Subcutaneous adipose tissue (tissue), 4 donors: ENCODE data around the gene BIRC2. TPM values are rescaled to one million over a fixed set of nuclear protein-coding genes. Genes with fewer than 3 reads are reported as not detected.

Experiments used
- CTCF ChIP-seq: fragments of 450-650 bp; IDR thresholded peaks from one replicate; pipeline ENCODE4 v1.5.1; 2016; ENCODE audit warnings: low read depth, mild to moderate bottlenecking, control low read depth, antibody characterized with exemption, moderate library complexity
- total RNA-seq, 4 donors: library from RNA; depleted of rRNA; stranded (reverse); fragments of >200 nt; gene quantifications; one replicate each; pipeline ENCODE4 v1.1.0, GENCODE V29; 2016

Gene BIRC2
- total RNA-seq, 4 donors from 2014 or later, result 41.6 to 91.8 (median 55.4) TPM

- no peak for TF ChIP-seq CTCF
Observed at GRCh38 chr11:102307727-102308038, 39.3 kb upstream of the BIRC2 start.

DNA sequence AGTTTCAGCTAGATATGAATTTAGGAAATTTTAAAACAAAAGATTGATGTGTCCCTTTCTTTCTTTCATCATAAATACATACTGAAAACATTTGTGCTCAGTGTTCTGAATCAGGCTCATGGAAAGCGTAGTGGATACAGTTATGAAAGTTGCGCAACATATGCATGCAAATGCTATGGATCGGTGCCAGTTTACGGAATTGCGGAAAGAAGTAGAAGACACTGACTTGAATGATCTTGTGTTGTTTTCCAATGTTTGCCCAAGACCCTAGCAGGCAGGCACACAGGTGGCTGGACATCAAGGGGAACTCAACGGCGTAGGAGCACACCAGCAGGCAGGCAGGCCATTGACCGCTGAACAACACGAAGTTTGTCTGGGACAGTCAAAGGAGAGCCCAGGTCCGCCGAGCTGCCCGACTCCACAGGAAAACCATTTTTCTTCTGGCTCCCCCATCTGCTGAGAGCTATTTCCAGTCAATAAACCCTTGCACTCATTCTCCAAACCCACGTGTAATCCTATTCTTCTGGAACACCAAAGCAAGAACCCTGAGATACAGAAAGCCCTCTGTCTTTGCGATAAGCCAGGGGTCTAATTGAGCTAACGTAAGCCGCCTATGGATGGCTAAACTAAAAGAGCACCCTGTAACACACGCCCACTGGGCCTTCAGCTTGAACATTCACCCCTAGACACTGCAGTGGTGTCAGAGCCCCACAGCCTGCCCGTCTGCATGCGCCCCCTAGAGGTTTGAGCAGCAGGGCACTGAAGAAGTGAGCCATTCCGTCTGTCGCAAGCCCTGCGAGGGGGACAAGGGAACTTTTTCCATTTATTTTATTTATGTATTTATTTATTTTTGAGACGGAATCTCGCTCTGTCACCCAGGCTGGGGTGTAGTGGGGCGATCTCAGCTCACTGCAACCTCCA, 37.1 kb upstream of the BIRC2 start:
- TF ChIP-seq CTCF, result no peak

DNA sequence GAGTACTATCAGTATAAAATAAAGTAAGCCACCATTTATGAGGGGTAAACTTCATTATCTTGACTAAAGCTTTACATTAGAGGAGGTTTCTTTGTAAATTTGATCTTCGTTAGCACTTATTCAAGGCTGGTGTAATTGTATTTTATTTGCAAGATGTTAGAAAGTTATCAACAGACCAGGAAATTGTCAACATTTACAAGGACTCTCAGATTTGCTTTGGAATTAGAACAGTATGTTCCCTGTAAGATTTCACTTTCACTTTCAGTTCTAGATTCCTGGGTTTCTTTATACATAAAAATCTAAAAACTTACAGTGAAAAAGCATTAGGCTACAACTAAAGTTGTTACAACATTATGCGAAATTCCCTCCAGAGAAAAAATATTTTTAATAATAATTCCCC, 34.3 kb upstream of the BIRC2 start:
- TF ChIP-seq CTCF, result no peak

DNA sequence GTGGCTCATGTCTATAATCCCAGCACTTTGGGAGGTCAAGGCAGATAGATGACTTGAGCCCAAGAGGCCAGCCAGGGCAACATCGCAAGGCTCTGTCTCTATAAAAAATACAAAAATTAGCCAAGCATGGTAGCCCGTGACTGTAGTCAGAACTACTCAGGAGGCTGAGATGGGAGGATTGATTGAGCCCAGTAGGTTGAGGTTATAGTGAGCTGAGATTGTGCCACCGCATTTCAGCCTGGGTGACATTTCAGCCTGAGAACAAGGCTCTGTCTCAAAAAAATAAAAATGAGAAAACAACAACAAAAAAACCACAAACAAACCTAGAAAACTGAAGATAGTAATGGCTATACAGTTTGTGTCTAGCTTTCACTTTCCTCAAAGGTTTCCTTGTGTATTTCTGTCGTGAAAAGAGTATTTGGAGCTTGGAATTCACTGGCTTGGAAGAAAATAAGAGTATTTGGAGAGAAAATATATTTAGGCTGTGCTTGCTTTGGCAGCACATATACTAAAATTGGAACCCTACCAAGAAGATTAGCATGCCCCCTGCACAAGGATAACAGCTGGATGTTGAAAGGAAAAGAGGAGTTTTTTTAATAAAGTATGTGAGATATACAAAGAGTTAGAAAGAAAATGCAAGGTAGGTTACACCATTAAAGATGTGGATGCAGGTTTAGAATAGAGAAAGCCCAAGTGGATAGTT, 33.6 kb upstream of the BIRC2 start:
- TF ChIP-seq CTCF, result no peak

- TF ChIP-seq CTCF, result no peak
Observed at GRCh38 chr11:102314784-102315183, 32.2 kb upstream of the BIRC2 start.

GRCh38 chr11:102316346-102316904, 30.6 kb upstream of the BIRC2 start:
- TF ChIP-seq CTCF, result no peak

DNA sequence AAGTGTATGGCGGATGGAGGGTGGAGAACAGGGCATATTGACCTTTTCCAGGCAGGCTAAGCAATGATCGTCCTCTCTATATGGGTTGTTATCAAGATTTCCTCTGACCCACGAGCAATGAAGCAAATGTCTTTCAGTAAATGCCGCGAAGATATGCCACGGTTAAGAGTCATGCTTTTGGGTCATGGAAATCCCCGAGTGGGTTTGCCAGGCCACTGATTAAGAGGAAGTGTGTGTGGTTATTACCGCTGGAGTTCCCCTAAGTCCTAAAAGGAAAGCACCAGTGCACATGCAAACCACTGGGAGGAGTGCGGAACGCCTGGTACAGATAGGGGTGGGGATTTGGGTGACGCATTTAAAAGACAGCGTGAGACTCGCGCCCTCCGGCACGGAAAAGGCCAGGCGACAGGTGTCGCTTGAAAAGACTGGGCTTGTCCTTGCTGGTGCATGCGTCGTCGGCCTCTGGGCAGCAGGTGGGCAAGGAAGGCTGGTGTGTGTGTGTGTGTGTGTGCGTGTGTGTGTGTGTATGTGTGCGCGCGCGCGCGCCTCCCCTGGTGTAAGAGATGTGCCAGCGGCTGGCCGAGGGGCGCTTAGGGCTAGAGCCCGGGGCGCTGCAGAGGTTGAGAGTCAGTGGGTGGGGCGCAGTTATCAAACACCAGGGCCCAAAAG, 29.8 kb upstream of the BIRC2 start, which contains the start of gene BIRC3:
Gene BIRC3, plus strand, starts transcription at position 386 of the 669 bp plus-strand sequence. CDS start 7,026 bp downstream, outside the sequence.
- TF ChIP-seq CTCF, result no peak
